Sigmoid colon (tissue), 4 donors: ENCODE data around the gene VSTM4.

Source experiments
- EP300 ChIP-seq, 4 donors: sonication (generic); formaldehyde crosslinking; IDR thresholded peaks; one replicate each; pipeline ENCODE4 v1.6.1; 2017; ENCODE audit warnings: antibody characterized with exemption in 4 of 4
- POLR2A ChIP-seq, 2 donors: fragments of 450-650 bp; IDR thresholded peaks; one replicate each; pipeline ENCODE4 v1.6.1; 2016; ENCODE audit warnings: antibody characterized with exemption in 2 of 2, mild to moderate bottlenecking in 2 of 2, moderate library complexity in 2 of 2
- POLR2AphosphoS5 ChIP-seq, 4 donors: sonication (generic); formaldehyde crosslinking; IDR thresholded peaks; one replicate each; pipeline ENCODE4 v1.6.1; 2017; ENCODE audit warnings: antibody characterized with exemption in 4 of 4
- TF ChIP-seq, protein P1 (sequence below), 4 experiments: fragments of 450-650 bp in 3 of 4; fragments of 200-600 bp in 1 of 4; IDR thresholded peaks; one replicate each; pipeline ENCODE4 v1.5.1; 2016 to 2019; ENCODE audit warnings: antibody characterized with exemption in 4 of 4, mild to moderate bottlenecking in 3 of 4, moderate library complexity in 2 of 4

DNA sequence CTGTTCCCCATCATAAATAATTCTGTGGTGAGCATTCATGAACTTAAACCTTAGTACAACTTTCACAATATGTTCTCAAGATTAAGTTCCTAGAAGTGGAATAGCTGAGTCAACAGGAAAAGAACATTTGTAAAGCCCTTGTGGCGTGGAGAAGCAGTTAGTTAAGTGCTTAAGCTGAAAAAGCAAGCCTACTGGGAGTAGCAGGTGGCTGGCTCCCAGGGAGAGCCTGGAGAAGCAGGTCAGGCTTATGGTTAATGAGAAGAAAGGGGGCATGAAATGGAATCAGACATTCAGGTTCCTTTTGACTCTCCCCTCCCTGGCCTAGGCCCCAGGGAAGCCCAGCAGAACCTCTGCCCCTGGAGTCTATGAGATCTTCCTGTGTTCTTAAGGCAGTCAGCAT is 35.3 kb downstream of the VSTM4 start:
- TF ChIP-seq POLR2A (IDR thresholded peaks at IDR 0.05) = no peak
- no peak for TF ChIP-seq EP300 (IDR thresholded peaks at IDR 0.05)
- TF ChIP-seq, protein P1, sequence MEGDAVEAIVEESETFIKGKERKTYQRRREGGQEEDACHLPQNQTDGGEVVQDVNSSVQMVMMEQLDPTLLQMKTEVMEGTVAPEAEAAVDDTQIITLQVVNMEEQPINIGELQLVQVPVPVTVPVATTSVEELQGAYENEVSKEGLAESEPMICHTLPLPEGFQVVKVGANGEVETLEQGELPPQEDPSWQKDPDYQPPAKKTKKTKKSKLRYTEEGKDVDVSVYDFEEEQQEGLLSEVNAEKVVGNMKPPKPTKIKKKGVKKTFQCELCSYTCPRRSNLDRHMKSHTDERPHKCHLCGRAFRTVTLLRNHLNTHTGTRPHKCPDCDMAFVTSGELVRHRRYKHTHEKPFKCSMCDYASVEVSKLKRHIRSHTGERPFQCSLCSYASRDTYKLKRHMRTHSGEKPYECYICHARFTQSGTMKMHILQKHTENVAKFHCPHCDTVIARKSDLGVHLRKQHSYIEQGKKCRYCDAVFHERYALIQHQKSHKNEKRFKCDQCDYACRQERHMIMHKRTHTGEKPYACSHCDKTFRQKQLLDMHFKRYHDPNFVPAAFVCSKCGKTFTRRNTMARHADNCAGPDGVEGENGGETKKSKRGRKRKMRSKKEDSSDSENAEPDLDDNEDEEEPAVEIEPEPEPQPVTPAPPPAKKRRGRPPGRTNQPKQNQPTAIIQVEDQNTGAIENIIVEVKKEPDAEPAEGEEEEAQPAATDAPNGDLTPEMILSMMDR (IDR thresholded peaks at IDR 0.05) = no peak
- peak in 2 of 4 donors; percentile 53 to 56 for TF ChIP-seq POLR2AphosphoS5 (IDR thresholded peaks at IDR 0.05)
